Measurements from ENCODE around the gene GPR162. TPM values are rescaled to one million over a fixed set of nuclear protein-coding genes. Genes with fewer than 3 reads are reported as not detected.

Gene GPR162
- total and polyA plus RNA-seq, 8 donors: 1.3 to 9.3 (median 4.0) TPM

GRCh38 chr12:6831450-6831995 lies 9.9 kb downstream of the GPR162 start:
- H3K27ac ChIP-seq: no peak overlapping the region
- TF ChIP-seq CTCF (IDR thresholded peaks at IDR 0.05) (no peak), POLR2AphosphoS5 (IDR thresholded peaks at IDR 0.05) (no peak), EP300 (IDR thresholded peaks at IDR 0.05) (no peak), POLR2A (IDR thresholded peaks at IDR 0.05) (no peak)
- no peak overlapping the region for H3K4me3 ChIP-seq
- H3K27me3 ChIP-seq: peaks cover 0 to 34% (median 0%) of the 10 kb centered on the region in 3 donors
- 88 to 93% (median 89%) methylated on average over 12 of the region's 12 CpGs for WGBS, 5 donors
- intact Hi-C loops (cut with DNase I; ENCODE audit: low total_unique reads): no loop called here
- no peak for DNase-seq
- H3K9me3 ChIP-seq: no peaks in the 10 kb centered on the region
- H3K4me1 ChIP-seq: peaks cover 12 to 39% (median 29%) of the 10 kb centered on the region in 4 donors
- H3K36me3 ChIP-seq: peaks cover 0 to 44% (median 37%) of the 10 kb centered on the region in 4 donors

- Histone ChIP-seq H3K4me1 (peaks cover 11 to 33% (median 25%) of the 10 kb centered on the region in 4 donors), H3K27ac (no peak overlapping the region), H3K27me3 (peaks cover 0 to 29% (median 0%) of the 10 kb centered on the region in 3 donors), H3K4me3 (no peak overlapping the region), H3K9me3 (no peaks in the 10 kb centered on the region), H3K36me3 (peaks cover 0 to 50% (median 43%) of the 10 kb centered on the region in 4 donors)
- WGBS, 5 donors: 75 to 90% (median 85%) methylated on average over 4 of the region's 4 CpGs
- intact Hi-C loops (cut with DNase I; ENCODE audit: low total_unique reads): no loop called here
- TF ChIP-seq CTCF (IDR thresholded peaks at IDR 0.05) (no peak), EP300 (IDR thresholded peaks at IDR 0.05) (no peak), POLR2A (IDR thresholded peaks at IDR 0.05) (no peak), POLR2AphosphoS5 (IDR thresholded peaks at IDR 0.05) (no peak)
- no peak for DNase-seq
Measured at GRCh38 chr12:6832125-6832524, 10.5 kb downstream of the GPR162 start.

- 85 to 88% (median 85%) methylated on average over 6 of the region's 6 CpGs for WGBS, 5 donors
- peaks cover 7 to 21% (median 14%) of the 10 kb centered on the region in 4 donors for H3K4me1 ChIP-seq
- TF ChIP-seq CTCF (IDR thresholded peaks at IDR 0.05): no peak
- TF ChIP-seq POLR2AphosphoS5 (IDR thresholded peaks at IDR 0.05): no peak
- no peak for TF ChIP-seq EP300 (IDR thresholded peaks at IDR 0.05)
- TF ChIP-seq POLR2A (IDR thresholded peaks at IDR 0.05): no peak
- H3K9me3 ChIP-seq: no peaks in the 10 kb centered on the region
- H3K36me3 ChIP-seq: peaks cover 0 to 62% (median 55%) of the 10 kb centered on the region in 4 donors
- H3K27ac ChIP-seq: peak overlapping the region in 1 of 5 donors; percentile 9
- peaks cover 0 to 17% (median 0%) of the 10 kb centered on the region in 3 donors for H3K27me3 ChIP-seq
- H3K4me3 ChIP-seq: no peak overlapping the region
- intact Hi-C loops (cut with DNase I; ENCODE audit: low total_unique reads): no loop called here
- DNase-seq: no peak
Measured at GRCh38 chr12:6833189-6833890, 11.7 kb downstream of the GPR162 start.

- Histone ChIP-seq H3K36me3 (peaks cover 0 to 71% (median 64%) of the 10 kb centered on the region in 4 donors), H3K27me3 (peaks cover 0 to 8% (median 0%) of the 10 kb centered on the region in 3 donors), H3K4me3 (no peak overlapping the region), H3K4me1 (peaks cover 6 to 14% (median 9%) of the 10 kb centered on the region in 4 donors), H3K9me3 (no peaks in the 10 kb centered on the region), H3K27ac (no peak overlapping the region)
- DNase-seq: no peak
- intact Hi-C loops (cut with DNase I; ENCODE audit: low total_unique reads): no loop called here
- 58 to 92% (median 67%) methylated on average over 1 of the region's 1 CpG for WGBS, 5 donors
- TF ChIP-seq EP300 (IDR thresholded peaks at IDR 0.05) (no peak), POLR2A (IDR thresholded peaks at IDR 0.05) (no peak), POLR2AphosphoS5 (IDR thresholded peaks at IDR 0.05) (no peak)
Measured at GRCh38 chr12:6834254-6834653, 12.6 kb downstream of the GPR162 start.
